ENCODE data around the gene HIPK2.
A peak's percentile ranks its signal among the peaks of the same experiment; 100 is the strongest.

HIPK2 gene

DNA sequence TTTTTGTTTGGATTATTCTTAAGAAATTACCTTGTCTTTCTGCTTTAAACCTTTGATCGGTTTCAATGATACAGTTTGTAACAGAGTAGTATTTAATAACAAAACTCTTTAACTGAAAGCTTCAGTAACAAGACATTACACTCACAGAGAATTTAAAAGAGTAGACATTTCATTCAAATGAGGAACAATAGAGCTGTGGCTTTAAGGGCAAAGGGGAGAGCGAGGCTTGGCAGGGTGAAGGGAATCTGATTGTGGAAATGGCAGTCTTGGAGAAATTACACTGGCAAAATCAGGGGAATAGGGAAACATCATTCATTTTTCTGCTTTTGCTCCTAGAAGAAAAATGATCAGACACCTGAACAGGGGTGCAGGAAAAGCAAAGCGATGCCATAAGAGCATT, 5.1 kb upstream of the HIPK2 start:
- DNase-seq (ENCODE audit: low spot score) = no peak

DNA sequence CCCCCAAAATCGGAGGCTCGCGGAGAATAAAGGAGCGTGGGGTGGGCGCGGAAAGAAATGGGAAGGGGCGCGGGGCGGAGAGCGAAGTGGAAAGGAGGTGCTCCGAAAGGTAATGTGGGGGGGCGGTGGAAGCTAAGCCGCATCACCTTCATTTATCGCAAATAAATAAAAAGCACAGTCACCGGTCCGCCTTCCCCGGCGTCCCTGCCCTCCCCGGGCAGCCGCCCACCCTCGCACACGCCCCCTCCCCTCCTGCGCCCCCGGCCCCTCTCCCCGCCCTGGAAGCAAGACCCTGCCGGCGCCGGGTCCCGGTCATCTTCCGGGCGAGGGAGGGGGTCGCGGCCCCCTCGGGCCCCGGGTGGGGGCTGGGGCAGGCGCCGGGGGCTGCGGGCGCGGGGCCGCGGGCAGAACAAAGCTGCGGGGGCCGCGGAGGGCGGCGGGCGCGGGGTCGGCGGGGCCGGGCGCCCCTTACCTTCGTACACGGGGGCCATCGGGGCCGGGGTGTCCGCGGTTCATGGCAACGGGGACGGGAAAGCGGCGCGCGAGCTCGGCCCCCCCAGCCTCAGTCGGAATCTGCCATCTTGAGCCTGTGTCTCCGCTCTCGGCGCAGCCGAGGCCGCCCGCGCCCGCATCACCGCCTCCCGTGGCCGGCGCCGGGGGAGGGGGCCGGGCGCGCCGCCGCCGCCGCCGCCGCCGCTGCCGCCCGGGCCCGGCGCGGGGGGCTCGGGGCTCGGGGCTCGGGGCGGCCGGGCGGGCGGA, 486 bp downstream of the HIPK2 start:
- DNase-seq (ENCODE audit: low spot score) = no peak

DNA sequence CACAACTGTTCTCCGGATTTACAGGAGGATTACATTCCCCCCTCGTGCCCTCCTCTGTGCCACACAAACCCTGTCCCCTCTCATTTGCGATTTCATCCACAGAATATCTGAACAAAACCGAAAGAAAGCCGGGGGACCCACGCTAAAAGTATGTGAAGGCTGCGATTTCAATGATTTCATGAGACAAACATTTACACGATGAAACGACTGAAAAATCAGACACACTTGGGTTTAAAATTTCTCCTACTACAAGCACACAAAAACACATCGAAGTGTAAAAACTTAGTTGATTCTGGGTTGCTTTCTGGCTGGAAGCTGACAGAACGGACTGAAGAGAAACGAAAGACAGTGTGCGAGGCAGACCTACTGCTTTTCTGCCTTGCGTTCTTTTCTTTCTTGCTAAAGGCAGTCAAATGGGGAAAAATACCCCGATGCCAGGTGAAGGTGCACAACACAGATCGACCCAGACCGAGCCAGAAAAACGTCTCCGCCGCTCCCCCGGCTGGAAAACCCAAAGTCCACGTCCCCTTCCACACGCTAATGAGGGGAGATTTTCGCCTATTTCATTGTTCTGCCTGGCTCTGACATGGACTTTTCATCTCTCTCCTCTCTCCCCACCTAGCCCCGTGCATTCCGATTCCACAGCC, 1.2 kb downstream of the HIPK2 start:
- peak; percentile 77 for DNase-seq (ENCODE audit: low spot score)

DNA sequence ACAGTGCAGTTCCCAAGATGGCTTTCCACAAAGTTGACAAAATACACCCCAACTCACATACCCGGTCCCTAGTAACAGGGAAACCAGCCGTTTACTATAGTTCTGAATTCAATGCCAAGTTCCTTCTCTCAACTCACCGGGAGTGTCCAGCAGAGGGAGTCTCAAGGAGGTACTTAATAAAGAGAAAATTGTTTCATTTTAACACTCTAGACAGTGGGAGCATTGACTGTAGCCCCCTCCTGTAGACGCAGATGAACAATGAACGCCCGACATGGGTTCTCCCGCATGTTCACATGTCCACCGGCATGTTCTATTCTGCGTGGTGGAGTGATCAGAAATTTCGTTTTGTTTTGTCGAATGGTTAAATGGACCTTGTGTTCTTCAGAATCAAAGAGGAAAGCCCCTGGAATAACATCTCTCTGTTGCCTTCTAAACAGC, 1.9 kb downstream of the HIPK2 start:
- peak; percentile 93 for DNase-seq (ENCODE audit: low spot score)

DNA sequence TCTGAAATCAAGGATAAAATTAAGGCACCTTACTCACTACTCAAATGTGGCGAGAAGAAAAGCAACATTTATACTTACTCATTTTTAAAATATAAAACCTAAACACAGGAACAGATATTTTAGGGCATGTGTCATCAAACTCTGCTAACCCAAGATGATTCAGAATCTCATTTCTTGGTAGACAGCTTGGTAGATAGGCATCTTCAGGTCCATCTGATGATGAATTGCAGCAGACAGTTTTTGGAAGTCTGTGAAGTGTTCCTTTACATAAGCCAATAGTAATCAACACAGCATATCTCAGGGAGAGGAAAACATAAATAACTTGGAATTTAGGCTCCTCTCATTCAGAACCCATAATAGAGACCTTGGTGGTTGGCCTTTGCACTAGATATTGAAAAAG, 3.4 kb downstream of the HIPK2 start:
- no peak for DNase-seq (ENCODE audit: low spot score)

DNA sequence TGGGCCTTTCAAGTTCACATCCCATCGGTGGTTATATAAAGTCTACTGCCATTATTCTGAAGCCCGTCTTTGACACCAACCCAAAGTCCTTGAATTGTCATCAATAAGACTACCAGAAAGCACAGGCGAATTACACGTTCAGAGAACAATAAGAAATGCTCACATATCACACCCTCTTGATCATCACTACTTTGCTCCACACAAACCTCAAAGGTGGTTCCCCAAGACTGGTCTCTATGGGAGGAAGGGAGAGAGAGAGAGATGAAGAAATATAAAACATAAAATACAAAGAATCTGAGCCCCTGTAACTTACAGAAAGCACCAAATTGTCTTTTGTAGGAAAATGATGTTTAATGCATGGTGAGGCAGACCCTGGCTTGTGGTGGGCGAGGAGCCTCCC, 4.4 kb downstream of the HIPK2 start:
- DNase-seq (ENCODE audit: low spot score) = no peak

DNA sequence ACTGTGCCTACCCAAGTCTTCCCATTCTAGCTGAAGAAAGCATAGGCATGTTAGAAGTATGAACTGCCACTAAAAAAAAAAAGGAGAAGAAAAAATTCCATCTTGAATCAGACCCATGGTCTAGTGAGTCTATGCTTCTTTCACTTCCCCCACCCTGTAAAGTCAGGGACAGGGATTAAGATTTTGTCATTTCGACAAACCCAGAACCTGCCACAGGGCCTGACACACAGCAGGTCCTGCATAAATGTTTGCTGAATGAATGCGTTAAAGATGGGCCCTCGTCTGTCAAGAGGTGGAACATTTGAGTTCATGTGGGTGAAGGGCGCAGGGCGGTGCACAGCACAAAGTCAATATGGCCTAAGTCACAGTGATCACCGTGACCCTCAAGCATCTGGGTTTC, 4.9 kb downstream of the HIPK2 start:
- no peak for DNase-seq (ENCODE audit: low spot score)

DNA sequence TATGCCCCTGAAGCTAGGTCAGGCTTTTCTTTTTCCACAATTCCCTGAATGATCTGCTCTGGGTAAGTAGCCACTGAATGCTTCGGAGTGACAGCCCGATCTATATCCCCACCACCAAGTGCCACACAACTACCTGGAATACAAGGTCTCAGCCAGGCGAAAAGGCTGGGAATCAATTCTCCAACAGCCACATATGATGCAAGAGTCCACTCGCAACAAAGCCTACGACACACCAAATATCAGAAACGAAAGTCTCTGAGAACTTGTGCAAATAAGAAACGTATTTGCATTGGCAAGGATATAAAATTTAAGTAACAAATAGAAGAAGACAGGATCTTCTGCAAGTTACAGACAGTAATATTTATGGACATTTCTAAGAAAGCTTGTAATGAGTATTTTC, 5.7 kb downstream of the HIPK2 start:
- no peak for DNase-seq (ENCODE audit: low spot score)

DNA sequence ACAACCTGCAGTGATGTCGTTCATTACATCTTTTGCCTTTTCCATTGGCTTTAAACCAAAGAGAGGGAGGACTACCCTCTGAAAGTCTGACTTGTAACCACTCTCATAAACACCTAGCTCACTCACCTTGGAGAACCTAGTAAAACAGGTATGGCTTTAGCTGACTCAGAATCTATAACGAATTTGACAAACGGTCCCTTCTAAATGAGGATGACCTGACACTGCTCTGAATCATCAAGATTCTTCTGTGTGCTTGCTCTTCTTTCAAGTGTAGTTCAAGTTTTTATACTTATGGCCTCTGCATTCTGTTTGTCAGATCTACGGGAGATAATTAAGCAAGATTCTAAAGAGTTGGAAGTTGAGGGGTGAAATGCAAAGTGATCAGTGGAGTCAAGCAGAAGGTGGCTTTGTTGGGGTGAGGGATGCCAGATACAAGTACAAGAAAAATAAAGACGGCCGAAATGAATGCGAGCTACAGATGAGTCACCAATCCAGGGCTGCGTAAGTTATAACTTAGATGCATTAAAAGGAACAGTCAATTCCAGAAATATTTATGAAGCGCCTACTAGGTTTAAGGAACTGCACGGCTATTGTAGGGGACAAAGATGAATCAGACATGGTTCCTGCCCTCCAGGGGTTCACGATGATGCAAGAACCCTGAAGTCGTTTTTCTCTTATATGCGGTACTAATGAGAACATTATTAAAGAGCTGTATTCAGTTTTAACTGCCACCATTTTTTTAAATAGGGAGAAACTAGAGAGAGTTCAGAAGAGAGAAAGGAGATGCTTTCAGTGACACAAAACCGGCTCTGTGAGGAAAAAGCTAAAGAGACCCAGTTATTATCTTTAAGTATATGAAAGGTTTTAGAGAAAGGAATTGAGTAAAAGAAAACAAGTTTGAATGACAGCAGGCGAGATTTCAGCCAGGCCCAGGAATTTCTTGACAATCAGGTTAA, 6.5 kb downstream of the HIPK2 start:
- peak; percentile 97 for DNase-seq (ENCODE audit: low spot score)

DNA sequence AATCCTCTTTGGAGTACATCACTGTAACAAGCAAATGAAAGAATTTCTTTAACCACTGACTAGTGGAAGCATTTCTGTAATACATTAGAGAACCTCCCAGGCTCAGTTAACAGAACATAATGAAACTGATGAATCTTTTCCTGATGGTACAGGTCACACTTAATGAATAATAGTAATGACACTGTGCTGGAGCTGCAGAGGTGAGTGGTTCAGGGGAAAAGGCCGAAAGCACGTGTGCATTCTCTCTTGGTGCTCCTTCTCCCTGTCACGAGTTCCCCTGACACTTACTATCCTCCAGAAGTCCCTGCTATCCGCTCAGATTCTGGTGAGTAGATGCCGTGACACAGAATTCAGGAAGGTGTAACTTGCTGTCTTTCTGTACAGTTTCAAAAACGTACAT, 8.0 kb downstream of the HIPK2 start:
- no peak for DNase-seq (ENCODE audit: low spot score)

DNA sequence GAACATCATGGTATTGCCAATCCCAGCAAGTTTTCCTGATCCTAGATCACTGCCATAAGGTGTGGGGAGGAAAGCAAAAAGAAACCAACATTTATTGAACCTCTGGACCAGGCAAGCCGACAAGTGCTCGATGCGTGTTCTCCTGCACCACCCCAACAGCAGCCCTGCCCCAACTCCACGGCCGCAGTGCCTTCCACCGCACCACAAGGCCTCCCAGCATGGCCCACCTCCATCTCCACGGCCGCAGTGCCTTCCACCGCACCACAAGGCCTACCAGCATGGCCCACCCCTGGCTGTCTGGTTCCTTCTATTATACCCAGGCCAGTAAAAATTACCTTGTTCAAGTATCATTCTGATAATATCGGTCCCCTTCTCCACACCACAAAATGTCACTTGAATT, 8.7 kb downstream of the HIPK2 start:
- no peak for DNase-seq (ENCODE audit: low spot score)

DNA sequence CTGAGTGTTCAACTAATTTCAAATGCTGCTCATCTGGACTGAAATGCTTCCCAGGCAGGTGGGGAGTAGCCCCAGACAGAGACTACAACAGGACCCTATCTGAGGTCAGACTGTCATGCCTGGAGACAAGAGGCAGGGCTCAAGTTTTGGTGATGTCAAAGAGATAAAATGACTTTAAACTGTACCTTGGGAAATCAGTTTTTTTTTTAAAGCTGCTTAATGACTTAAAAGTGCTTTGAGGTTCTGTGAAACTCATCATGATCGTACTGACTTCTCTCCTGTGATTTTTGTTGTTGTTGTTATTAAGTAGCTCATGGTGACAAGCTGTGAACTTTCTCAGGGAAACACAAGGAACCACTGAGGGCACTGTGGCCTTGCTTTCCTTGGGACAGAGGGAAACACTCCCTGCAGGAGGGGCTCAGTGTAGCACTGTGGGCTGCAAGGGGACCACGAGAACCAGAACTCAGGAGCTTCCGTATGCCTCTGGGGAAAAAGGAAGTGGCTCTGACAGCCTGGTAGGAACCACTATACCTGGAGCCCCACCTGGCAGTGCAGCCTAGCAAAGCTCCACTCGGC, 9.5 kb downstream of the HIPK2 start:
- DNase-seq (ENCODE audit: low spot score) = no peak

DNA sequence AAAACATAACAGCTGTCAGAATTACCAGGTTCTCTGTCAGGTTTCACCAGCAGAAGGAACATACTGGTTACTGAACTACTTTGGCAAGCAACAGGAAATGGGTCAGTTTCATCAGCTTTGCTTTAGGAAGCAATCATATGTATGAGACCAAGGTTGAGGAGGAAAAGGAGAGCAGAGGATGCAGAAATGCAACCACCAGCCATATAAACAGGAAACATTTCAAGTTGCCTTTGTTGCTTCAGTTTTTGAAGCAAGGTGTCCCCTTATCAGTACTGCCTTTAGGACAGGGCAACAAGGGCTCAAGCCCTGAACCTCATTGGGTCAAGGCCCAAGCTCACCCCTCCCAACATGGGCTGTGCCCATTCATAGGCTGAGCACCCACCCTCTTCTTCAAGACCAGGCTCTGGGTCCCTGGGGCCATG, 10.2 kb downstream of the HIPK2 start:
- DNase-seq (ENCODE audit: low spot score) = no peak

DNA sequence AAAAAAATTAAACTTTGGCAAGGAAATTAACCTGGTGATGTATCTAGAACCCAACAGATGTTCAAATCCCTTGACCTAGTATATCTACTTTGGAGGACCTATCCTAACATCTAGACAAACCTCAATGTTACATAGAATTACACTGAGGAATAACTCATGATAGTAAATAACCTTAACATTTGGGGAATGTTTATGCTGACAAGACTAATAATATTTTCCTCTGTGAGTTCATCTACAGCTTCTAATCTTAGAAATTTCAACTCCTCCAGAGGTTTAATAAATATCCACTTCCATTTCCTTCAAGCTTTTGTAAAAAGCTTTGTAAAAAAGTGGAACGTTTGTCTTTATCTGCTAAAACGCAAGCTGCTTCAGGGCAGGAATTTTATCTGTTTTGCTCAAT, 12.7 kb downstream of the HIPK2 start:
- no peak for DNase-seq (ENCODE audit: low spot score)

DNA sequence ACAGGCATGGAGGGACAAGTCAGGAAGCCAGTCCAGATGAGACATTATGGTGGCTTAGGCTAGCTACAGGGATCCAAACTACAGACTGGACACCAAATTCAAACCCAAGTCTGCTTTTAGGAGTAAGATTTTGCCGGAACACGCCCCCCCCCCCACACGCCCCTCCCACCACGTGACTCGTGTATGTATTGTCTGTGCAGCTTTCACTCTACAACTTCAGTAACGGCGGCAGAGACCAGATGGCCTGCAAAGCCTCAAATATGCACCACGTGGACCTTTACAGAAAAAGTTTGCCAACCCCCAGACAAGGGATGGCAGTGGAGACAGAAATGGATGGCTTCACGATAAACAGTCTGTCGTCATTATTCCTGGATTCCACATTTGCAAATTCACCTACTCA, 14.5 kb downstream of the HIPK2 start:
- DNase-seq (ENCODE audit: low spot score) = no peak

DNA sequence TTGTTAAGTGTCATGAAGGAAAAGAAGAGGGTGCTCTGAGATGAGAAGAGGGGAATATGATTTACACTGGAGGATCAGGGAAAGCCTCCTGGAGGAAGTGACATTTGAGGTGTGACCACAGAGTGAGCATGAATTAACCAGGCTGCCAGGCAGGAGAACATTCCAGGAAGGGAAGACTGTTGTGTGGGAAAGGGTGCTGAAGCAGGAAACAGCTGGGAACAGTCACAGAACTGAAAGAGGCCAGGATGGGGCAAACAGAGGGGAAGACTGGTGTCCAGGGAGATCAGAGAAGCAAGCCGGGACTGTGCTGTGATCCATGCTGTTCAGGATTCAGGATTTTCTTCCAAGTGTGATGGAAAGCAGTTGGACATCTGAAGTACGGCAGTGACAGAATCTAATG, 14.9 kb downstream of the HIPK2 start:
- no peak for DNase-seq (ENCODE audit: low spot score)

DNA sequence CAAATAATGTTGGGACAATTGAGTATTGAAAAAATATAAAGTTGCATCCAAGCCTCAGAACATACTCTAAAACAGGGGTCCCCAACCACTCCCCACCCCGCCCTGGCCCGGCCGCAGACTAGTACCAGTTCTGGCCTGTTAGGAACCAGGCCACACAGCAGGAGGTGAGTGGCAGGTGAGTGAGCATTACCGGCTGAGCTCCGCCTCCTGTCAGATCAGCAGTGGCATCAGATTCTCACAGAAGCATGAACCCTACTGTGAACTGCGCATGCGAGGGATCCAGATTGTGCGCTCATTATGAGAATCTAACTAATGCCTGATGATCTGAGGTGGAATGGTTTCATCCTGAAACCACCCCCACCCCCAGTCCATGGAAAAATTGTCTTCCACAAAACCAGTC, 19.4 kb downstream of the HIPK2 start:
- no peak for DNase-seq (ENCODE audit: low spot score)

DNA sequence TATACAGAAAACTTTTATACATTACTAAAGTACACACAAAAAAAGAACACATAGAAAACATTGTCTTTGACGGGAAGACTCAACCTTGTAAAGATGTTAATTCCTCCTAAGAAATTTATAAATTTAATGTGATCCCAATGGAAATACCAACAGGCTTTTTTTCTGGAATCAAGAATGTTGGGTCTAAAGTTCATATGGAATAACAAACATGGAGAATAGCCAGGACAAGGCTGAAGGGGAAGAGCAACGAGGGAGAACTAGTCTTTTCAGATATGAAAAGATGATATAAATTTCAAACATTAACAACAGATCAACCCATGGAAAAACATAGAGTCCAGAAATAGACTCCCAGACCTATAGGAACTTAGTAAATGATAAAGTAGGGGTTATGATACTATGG, 19.8 kb downstream of the HIPK2 start:
- no peak for DNase-seq (ENCODE audit: low spot score)

DNA sequence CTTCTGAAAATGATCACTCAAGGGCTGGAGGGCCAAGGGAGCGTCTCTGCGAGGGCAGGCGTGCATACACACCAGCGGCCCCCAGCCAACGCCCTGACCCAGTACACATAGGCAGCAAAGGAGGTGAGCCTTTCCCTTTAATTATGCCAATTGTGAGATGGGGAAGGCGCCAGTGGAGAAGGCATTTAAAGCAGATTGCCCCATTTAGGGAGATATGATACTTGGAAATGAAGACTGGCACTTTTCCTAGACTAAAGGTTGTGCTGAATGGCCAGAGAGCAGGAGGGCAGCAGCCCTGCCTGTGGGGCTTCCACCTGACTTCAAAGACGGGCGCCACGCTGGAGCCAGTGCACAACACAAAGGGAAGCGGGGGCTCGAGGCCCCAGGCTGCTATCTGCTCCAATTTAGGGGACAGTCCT, 24.1 kb downstream of the HIPK2 start:
- DNase-seq (ENCODE audit: low spot score) = no peak

DNA sequence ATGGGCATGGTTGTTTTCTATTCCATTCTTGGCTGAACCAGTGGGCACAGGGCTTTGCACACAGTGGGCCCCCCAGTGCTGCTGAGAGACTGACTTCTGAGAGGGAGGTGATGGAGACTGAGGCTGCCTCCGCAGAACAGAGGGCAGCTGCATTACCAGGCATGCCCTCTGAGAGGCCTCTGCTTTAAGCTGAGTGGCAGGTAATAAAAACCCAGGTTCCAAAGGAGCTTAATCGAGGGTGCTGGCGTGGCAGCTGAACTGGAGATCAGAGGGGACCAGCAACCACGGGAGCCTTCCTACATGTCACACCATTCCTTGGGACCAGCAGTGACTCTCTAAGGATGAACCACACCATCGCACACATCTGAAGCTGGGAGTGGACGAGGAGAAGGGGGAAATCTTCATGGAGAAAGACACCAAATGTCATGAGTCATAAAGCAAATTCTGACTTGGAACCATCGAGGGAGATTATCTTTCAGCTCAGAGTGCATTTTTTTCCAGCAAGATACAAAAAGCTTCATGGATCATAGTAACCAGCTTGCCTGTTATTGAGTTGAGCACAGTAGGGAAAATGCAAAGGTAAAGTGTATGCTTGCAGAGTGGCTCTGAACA, 24.6 kb downstream of the HIPK2 start:
- DNase-seq (ENCODE audit: low spot score) = no peak

DNA sequence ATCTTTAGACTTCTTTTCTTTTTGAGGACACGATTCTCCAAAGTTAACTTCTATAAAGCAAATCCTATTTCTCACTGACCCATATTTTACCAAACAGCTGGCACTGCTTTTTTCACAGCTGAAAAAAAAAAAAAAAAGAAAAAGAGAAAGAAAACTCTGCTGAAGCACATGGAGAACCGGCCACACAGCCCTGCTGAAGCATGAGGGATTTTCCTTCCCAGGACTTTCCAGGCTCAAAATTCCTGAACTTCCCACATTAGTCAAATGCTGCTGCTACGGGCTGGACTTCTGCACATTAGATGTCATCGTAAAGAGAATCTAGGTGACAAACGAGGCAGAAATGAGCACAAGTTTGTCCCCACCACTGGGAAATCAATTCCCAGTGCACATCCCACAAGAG, 25.2 kb downstream of the HIPK2 start:
- no peak for DNase-seq (ENCODE audit: low spot score)

DNA sequence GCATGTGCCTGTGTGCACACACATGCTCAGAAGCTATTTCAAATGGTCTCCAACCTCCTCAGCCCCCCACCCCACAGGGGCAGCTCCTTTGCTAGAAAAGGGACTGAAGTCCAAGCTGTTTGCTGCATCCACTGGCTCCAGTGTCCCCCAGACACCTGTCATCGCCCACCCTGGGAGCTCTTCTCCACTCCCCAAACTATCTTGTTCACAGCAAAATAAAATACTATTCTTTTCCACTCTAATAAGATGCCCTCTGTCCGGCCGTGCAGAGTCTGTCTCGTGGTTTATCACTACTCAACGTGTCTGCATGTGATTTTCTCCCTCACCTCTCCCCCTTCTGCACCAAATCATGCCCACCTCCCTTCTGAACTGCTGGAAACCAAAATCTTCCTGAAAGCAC, 25.6 kb downstream of the HIPK2 start:
- no peak for DNase-seq (ENCODE audit: low spot score)

Measured in COLO829 (cell line).